ENCODE measurements around the gene SLC6A18.

SLC6A18 gene

DNA sequence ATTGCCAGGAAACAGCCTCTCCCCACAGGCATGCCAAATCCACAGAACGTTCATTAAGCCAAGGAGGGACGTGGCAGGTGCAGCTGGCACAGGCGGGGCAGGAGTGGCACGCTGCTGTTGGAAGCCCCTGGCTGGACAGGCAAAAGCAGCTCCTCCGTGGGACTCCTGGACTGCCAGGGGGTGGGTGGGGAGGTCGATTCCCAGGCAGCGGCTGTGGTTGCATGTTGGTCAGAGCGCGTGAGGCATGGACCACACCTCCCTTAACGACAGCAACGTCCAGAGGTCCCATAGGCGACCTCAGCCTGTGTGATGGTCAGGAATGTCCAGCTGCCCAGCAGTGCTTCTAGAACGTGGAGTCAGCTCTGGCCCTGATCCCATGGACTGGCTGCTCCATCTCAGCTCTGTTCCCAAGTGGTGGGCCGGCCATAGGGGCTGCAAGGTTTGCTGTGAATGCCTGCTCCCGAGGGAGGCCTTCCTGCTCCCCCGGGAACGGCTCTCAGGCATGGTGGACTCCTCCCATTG, 16.9 kb upstream of the SLC6A18 start:
- no peak overlapping the region for H3K4me2 ChIP-seq (ENCODE audit: low read length)
- H3K4me1 ChIP-seq (ENCODE audit: low read length): no peaks in the 10 kb centered on the region
- H4K20me1 ChIP-seq (ENCODE audit: insufficient read depth, low read length): no peaks in the 10 kb centered on the region
- no peak for TF ChIP-seq EZH2phosphoT487 (IDR thresholded peaks at IDR 0.05; ENCODE audit: low read depth)
- TF ChIP-seq, protein P1, sequence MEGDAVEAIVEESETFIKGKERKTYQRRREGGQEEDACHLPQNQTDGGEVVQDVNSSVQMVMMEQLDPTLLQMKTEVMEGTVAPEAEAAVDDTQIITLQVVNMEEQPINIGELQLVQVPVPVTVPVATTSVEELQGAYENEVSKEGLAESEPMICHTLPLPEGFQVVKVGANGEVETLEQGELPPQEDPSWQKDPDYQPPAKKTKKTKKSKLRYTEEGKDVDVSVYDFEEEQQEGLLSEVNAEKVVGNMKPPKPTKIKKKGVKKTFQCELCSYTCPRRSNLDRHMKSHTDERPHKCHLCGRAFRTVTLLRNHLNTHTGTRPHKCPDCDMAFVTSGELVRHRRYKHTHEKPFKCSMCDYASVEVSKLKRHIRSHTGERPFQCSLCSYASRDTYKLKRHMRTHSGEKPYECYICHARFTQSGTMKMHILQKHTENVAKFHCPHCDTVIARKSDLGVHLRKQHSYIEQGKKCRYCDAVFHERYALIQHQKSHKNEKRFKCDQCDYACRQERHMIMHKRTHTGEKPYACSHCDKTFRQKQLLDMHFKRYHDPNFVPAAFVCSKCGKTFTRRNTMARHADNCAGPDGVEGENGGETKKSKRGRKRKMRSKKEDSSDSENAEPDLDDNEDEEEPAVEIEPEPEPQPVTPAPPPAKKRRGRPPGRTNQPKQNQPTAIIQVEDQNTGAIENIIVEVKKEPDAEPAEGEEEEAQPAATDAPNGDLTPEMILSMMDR (IDR thresholded peaks at IDR 0.05; ENCODE audit: low read depth, low read length): no peak
- no peak overlapping the region for H3K4me3 ChIP-seq (ENCODE audit: low read length)
- H2AFZ ChIP-seq (ENCODE audit: low read depth, low read length): no peak overlapping the region
- H3K27me3 ChIP-seq (ENCODE audit: low read depth, low read length): 0 out of 2 replicates have a peak, but pooled peaks cover 7% of the 10 kb centered on the region
- no peaks in the 10 kb centered on the region for H3K36me3 ChIP-seq (replicated peaks; ENCODE audit: low read depth, low read length)
- H3K27ac ChIP-seq (ENCODE audit: low read length): no peak overlapping the region
- H3K9ac ChIP-seq (ENCODE audit: low read length): no peak overlapping the region
- no peaks in the 10 kb centered on the region for H3K9me3 ChIP-seq (ENCODE audit: insufficient read depth, low read length)
- no peaks in the 10 kb centered on the region for H3K79me2 ChIP-seq (ENCODE audit: low read length)

DNA sequence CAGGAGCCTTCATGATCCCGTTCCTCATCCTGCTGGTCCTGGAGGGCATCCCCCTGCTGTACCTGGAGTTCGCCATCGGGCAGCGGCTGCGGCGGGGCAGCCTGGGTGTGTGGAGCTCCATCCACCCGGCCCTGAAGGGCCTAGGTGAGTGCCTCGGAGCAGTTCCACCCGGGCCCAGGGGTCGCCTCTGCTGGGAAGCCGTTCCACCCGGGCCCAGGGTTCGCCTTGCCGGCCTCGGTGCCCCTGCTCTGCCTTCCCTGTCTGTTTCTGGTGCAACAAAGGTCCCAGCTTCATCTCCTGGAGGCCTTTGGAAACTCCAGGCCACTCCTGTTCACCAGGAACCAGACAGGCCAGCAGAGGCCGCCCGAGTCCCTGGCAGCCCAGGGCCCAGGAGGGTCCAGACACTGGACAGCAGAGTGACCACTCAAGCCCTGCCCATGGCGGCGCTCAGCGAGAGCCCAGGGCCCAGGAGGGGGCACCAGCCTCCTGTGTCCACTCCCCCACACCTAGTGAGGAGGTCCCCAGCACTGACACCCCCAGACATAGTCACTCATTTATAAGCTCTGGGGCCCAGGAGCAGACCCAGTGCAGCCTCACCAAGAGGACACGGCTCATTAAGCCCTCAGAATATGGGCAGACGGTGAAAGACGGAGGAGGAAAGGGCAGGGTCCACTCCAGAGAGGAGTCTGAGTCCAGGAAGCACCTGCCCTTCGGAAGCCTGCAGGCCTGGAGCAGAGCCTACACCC, 16.3 kb upstream of the SLC6A18 start:
- H3K9ac ChIP-seq (ENCODE audit: low read length): no peak overlapping the region
- no peaks in the 10 kb centered on the region for H3K4me1 ChIP-seq (ENCODE audit: low read length)
- H3K27me3 ChIP-seq (ENCODE audit: low read depth, low read length): 0 out of 2 replicates have a peak, but pooled peaks cover 7% of the 10 kb centered on the region
- H3K36me3 ChIP-seq (replicated peaks; ENCODE audit: low read depth, low read length): no peaks in the 10 kb centered on the region
- TF ChIP-seq, protein P1 (IDR thresholded peaks at IDR 0.05; ENCODE audit: low read depth, low read length): peak; percentile 56
- TF ChIP-seq EZH2phosphoT487 (IDR thresholded peaks at IDR 0.05; ENCODE audit: low read depth): no peak
- H4K20me1 ChIP-seq (ENCODE audit: insufficient read depth, low read length): no peaks in the 10 kb centered on the region
- no peak overlapping the region for H3K4me2 ChIP-seq (ENCODE audit: low read length)
- no peaks in the 10 kb centered on the region for H3K9me3 ChIP-seq (ENCODE audit: insufficient read depth, low read length)
- H3K79me2 ChIP-seq (ENCODE audit: low read length): no peaks in the 10 kb centered on the region
- H3K27ac ChIP-seq (ENCODE audit: low read length): no peak overlapping the region
- no peak overlapping the region for H2AFZ ChIP-seq (ENCODE audit: low read depth, low read length)
- no peak overlapping the region for H3K4me3 ChIP-seq (ENCODE audit: low read length)

DNA sequence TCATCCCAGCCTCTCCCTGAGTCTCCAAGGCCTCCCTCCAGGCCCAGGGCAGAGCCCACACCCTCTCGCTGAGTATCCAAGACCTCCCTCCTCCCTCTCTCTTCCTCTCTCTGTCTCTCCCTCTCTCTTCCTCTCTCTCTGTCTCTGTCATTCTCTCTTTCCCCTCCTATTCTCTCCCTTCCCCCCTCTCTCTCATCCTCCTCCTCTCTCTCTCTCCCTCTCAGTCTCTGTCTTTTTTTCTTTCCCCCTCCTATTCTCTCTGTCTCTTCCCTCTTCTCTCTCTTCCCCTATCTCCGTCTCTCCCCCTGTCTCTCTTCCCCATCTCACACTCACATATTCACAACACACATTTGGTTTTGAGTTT, 15.7 kb upstream of the SLC6A18 start:
- no peaks in the 10 kb centered on the region for H4K20me1 ChIP-seq (ENCODE audit: insufficient read depth, low read length)
- no peak overlapping the region for H2AFZ ChIP-seq (ENCODE audit: low read depth, low read length)
- H3K4me3 ChIP-seq (ENCODE audit: low read length): no peak overlapping the region
- no peak overlapping the region for H3K4me2 ChIP-seq (ENCODE audit: low read length)
- H3K4me1 ChIP-seq (ENCODE audit: low read length): no peaks in the 10 kb centered on the region
- TF ChIP-seq, protein P1 (IDR thresholded peaks at IDR 0.05; ENCODE audit: low read depth, low read length): no peak
- TF ChIP-seq EZH2phosphoT487 (IDR thresholded peaks at IDR 0.05; ENCODE audit: low read depth): no peak
- H3K79me2 ChIP-seq (ENCODE audit: low read length): no peaks in the 10 kb centered on the region
- no peaks in the 10 kb centered on the region for H3K9me3 ChIP-seq (ENCODE audit: insufficient read depth, low read length)
- H3K27ac ChIP-seq (ENCODE audit: low read length): no peak overlapping the region
- H3K27me3 ChIP-seq (ENCODE audit: low read depth, low read length): 0 out of 2 replicates have a peak, but pooled peaks cover 7% of the 10 kb centered on the region
- H3K36me3 ChIP-seq (replicated peaks; ENCODE audit: low read depth, low read length): no peaks in the 10 kb centered on the region
- no peak overlapping the region for H3K9ac ChIP-seq (ENCODE audit: low read length)

DNA sequence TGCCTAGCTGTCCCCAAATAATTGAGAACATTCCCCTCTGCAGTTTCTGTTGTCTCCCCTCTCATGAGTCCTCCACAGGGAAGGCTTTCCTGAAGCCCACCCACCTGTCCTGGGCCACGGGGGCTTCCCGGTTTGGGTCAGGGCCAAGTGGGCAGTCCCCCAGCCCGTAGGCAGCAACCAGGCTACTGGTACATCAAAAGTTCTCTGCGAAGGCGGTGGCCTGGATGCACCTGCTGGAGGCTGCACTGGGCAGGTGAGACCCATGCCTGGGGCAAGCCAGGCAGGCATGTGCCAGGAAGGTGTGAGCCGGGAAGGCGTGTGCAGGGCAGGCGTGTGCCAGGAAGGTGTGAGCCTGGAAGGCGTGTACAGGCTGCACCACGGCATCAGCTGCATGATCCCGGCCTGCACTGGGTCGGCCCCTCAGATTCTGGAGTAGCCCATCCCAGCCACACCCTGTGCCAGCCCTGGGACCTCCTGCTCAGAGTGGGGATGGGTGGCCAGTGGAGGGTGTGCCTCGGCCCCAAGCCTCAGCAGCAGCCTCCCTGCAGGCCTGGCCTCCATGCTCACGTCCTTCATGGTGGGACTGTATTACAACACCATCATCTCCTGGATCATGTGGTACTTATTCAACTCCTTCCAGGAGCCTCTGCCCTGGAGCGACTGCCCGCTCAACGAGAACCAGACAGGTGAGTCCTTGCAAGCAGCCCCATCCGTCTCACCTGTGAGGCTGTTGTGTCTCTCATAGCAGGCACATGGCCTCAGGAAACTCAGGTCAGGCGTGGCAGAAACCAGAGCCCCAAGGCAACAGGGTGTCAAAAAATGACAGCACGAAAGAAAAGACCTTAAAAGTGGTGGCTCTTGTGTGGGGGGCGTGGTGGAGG, 15.0 kb upstream of the SLC6A18 start:
- no peak overlapping the region for H3K4me2 ChIP-seq (ENCODE audit: low read length)
- TF ChIP-seq EZH2phosphoT487 (IDR thresholded peaks at IDR 0.05; ENCODE audit: low read depth): no peak
- TF ChIP-seq, protein P1 (IDR thresholded peaks at IDR 0.05; ENCODE audit: low read depth, low read length): no peak

More for the DNA sequence above, 15.0 kb upstream of the SLC6A18 start:
- H3K27ac ChIP-seq (ENCODE audit: low read length): no peak overlapping the region
- no peaks in the 10 kb centered on the region for H3K4me1 ChIP-seq (ENCODE audit: low read length)
- no peak overlapping the region for H3K4me3 ChIP-seq (ENCODE audit: low read length)
- H3K27me3 ChIP-seq (ENCODE audit: low read depth, low read length): 0 out of 2 replicates have a peak, but pooled peaks cover 7% of the 10 kb centered on the region
- H4K20me1 ChIP-seq (ENCODE audit: insufficient read depth, low read length): no peaks in the 10 kb centered on the region
- no peak overlapping the region for H2AFZ ChIP-seq (ENCODE audit: low read depth, low read length)
- H3K9me3 ChIP-seq (ENCODE audit: insufficient read depth, low read length): no peaks in the 10 kb centered on the region
- no peak overlapping the region for H3K9ac ChIP-seq (ENCODE audit: low read length)
- no peaks in the 10 kb centered on the region for H3K79me2 ChIP-seq (ENCODE audit: low read length)
- H3K36me3 ChIP-seq (replicated peaks; ENCODE audit: low read depth, low read length): no peaks in the 10 kb centered on the region

All from OCI-LY3 (cell line).